Measurements from ENCODE around the gene BANF1. TPM values are rescaled to one million over a fixed set of nuclear protein-coding genes. Genes with fewer than 3 reads are reported as not detected.

Gene BANF1
- total and polyA plus RNA-seq, 7 experiments from 2014 or later, result 54.5 to 234 (median 107) TPM

- H3K27ac Mint-ChIP-seq, result peak overlapping the region in 1 of 9 donors; percentile 78
Observed at GRCh38 chr11:66047541-66048365, 45.5 kb downstream of the BANF1 start.

GRCh38 chr11:66048547-66049323 is 46.4 kb downstream of the BANF1 start, which contains the start of gene GAL3ST3:
GAL3ST3 (minus strand) TSS chr11:66049161; CDS start chr11:66045415, 3,746 bp downstream.
- Histone ChIP-seq H3K27ac (ENCODE audit: low read depth, low read length) (no peak within 1 kb of the TSS), H3K36me3 (ENCODE audit: control insufficient read depth in 2 of 3, insufficient read depth in 3 of 3, low read length in 3 of 3) (peaks cover 0 to 11% (median 0%) of the 10 kb centered on the region in 3 experiments), H3K4me3 (ENCODE audit: low read length) (no peak within 1 kb of the TSS), H3K4me1 (ENCODE audit: control insufficient read depth in 2 of 2, insufficient read depth in 2 of 2, low read length in 2 of 2) (peaks cover 14 to 23% of the 10 kb centered on the region in 2 donors), H3K9me3 (ENCODE audit: control insufficient read depth in 2 of 3, low read length in 3 of 3) (no peaks in the 10 kb centered on the region), H3K27me3 (ENCODE audit: control insufficient read depth in 2 of 2, insufficient read depth in 2 of 2, low read length in 2 of 2) (no peaks in the 10 kb centered on the region)
- no peak for ATAC-seq
- CTCF ChIA-PET, result interaction anchor here (0.5 to 0.7 kb wide), 2 partner anchors 54 to 86 kb away, joined by 3 read pairs; no protein-coding TSS in a partner anchor
- Mint-ChIP-seq H3K27ac (peak within 1 kb of the TSS in 4 of 9 donors; percentile 14 to 78 (median 38)), H3K4me1 (peaks cover 25 to 50% (median 39%) of the 10 kb centered on the region in 7 donors), H3K9me3 (peaks cover 0 to 2% (median 0%) of the 10 kb centered on the region in 11 donors), H3K4me3 (peak within 1 kb of the TSS in 9 of 10 donors; percentile 21 to 74 (median 42)), H3K36me3 (peaks cover 0 to 10% (median 4%) of the 10 kb centered on the region in 5 donors), H3K27me3 (peaks cover 0 to 13% (median 0%) of the 10 kb centered on the region in 5 donors)
- intact Hi-C loops (cut with micrococcal nuclease), result no loop called here
- POLR2A ChIA-PET, result interaction anchor here (1.7 kb wide), 1 partner anchor 85 kb away, joined by 4 read pairs; no protein-coding TSS in a partner anchor
- no peak for DNase-seq

More at GRCh38 chr11:66047541-66048365, 45.5 kb downstream of the BANF1 start:
- H3K27me3 ChIP-seq (ENCODE audit: control insufficient read depth in 2 of 2, insufficient read depth in 2 of 2, low read length in 2 of 2), result no peaks in the 10 kb centered on the region
- no peak overlapping the region for H3K27ac ChIP-seq (ENCODE audit: low read depth, low read length)
- Mint-ChIP-seq H3K27me3 (peaks cover 0 to 13% (median 0%) of the 10 kb centered on the region in 5 donors), H3K4me3 (peak overlapping the region in 2 of 10 donors; percentile 23 to 25), H3K9me3 (no peaks in the 10 kb centered on the region), H3K36me3 (peaks cover 0 to 5% (median 4%) of the 10 kb centered on the region in 5 donors), H3K4me1 (peaks cover 20 to 41% (median 32%) of the 10 kb centered on the region in 7 donors)
- H3K9me3 ChIP-seq (ENCODE audit: control insufficient read depth in 2 of 3, low read length in 3 of 3), result no peaks in the 10 kb centered on the region
- intact Hi-C loops (cut with micrococcal nuclease), result no loop called here
- DNase-seq, result no peak
- peaks cover 0 to 6% (median 0%) of the 10 kb centered on the region in 3 experiments for H3K36me3 ChIP-seq (ENCODE audit: control insufficient read depth in 2 of 3, insufficient read depth in 3 of 3, low read length in 3 of 3)
- CTCF ChIA-PET, result interaction anchor here (0.5 to 4.2 kb wide), 4 partner anchors 25 to 87 kb away, joined by 3 to 30 read pairs (median 3); no protein-coding TSS in a partner anchor
- no peak overlapping the region for H3K4me3 ChIP-seq (ENCODE audit: low read length)
- POLR2A ChIA-PET, result interaction anchor here (1.7 kb wide), 1 partner anchor 86 kb away, joined by 4 read pairs; no protein-coding TSS in a partner anchor
- no peak for ATAC-seq
- peaks cover 6 to 15% of the 10 kb centered on the region in 2 donors for H3K4me1 ChIP-seq (ENCODE audit: control insufficient read depth in 2 of 2, insufficient read depth in 2 of 2, low read length in 2 of 2)

GRCh38 chr11:66050581-66051231 is 48.4 kb downstream of the BANF1 start:
- H3K27me3 ChIP-seq (ENCODE audit: control insufficient read depth in 2 of 2, insufficient read depth in 2 of 2, low read length in 2 of 2), result no peaks in the 10 kb centered on the region
- intact Hi-C loops (cut with micrococcal nuclease), result loop anchor here (1.0 to 10.0 kb wide), 5 partner anchors 146 to 398 kb away; partner anchors contain the start of genes FIBP (in 1 of the 2), FOSL1 (in 1 of the 2), RAB1B (in 1 of the 2) and YIF1A (in 1 of the 2)
- ATAC-seq (no peak), DNase-seq (no peak)
- Mint-ChIP-seq H3K27me3 (peaks cover 0 to 13% (median 0%) of the 10 kb centered on the region in 5 donors), H3K27ac (peak overlapping the region; percentile 64 to 99 (median 96)), H3K36me3 (peaks cover 0 to 20% (median 11%) of the 10 kb centered on the region in 5 donors), H3K4me1 (peaks cover 17 to 46% (median 40%) of the 10 kb centered on the region in 7 donors), H3K4me3 (peak overlapping the region; percentile 90 to 99 (median 96)), H3K9me3 (peaks cover 0 to 2% (median 0%) of the 10 kb centered on the region in 11 donors)
- H3K4me3 ChIP-seq (ENCODE audit: low read length), result no peak overlapping the region
- CTCF ChIA-PET, result interaction anchor here (0.6 kb wide), 1 partner anchor 1021 kb away, joined by 6 read pairs; no protein-coding TSS in a partner anchor
- POLR2A ChIA-PET, result interaction anchor here (1.2 to 3.8 kb wide), 6 partner anchors 19 to 916 kb away, joined by 3 to 37 read pairs (median 7); partner anchors contain the start of genes BANF1, CFL1, EIF1AD and PACS1
- H3K4me1 ChIP-seq (ENCODE audit: control insufficient read depth in 2 of 2, insufficient read depth in 2 of 2, low read length in 2 of 2), result peaks cover 14 to 18% of the 10 kb centered on the region in 2 donors
- peaks cover 7 to 26% (median 10%) of the 10 kb centered on the region in 3 experiments for H3K36me3 ChIP-seq (ENCODE audit: control insufficient read depth in 2 of 3, insufficient read depth in 3 of 3, low read length in 3 of 3)
- H3K9me3 ChIP-seq (ENCODE audit: control insufficient read depth in 2 of 3, low read length in 3 of 3), result no peaks in the 10 kb centered on the region
- peak overlapping the region; percentile 93 for H3K27ac ChIP-seq (ENCODE audit: low read depth, low read length)

GRCh38 chr11:66051371-66051765 is 49.1 kb downstream of the BANF1 start:
- peaks cover 0 to 13% (median 0%) of the 10 kb centered on the region in 5 donors for H3K27me3 Mint-ChIP-seq
- POLR2A ChIA-PET, result interaction anchor here (0.9 to 3.8 kb wide), 9 partner anchors 18 to 916 kb away, joined by 3 to 37 read pairs (median 6); partner anchors contain the start of genes BANF1, CFL1, EIF1AD and PACS1
- peak overlapping the region; percentile 90 to 99 (median 96) for H3K4me3 Mint-ChIP-seq
- H3K4me1 Mint-ChIP-seq, result peaks cover 17 to 44% (median 38%) of the 10 kb centered on the region in 7 donors
- H3K9me3 ChIP-seq (ENCODE audit: control insufficient read depth in 2 of 3, low read length in 3 of 3), result no peaks in the 10 kb centered on the region
- H3K27me3 ChIP-seq (ENCODE audit: control insufficient read depth in 2 of 2, insufficient read depth in 2 of 2, low read length in 2 of 2), result no peaks in the 10 kb centered on the region
- peak overlapping the region; percentile 64 to 99 (median 96) for H3K27ac Mint-ChIP-seq
- peaks cover 0 to 2% (median 0%) of the 10 kb centered on the region in 11 donors for H3K9me3 Mint-ChIP-seq
- H3K36me3 ChIP-seq (ENCODE audit: control insufficient read depth in 2 of 3, insufficient read depth in 3 of 3, low read length in 3 of 3), result peaks cover 8 to 33% (median 14%) of the 10 kb centered on the region in 3 experiments
- ATAC-seq (no peak), DNase-seq (no peak)
- intact Hi-C loops (cut with micrococcal nuclease), result loop anchor here (1.0 to 10.0 kb wide), 5 partner anchors 147 to 399 kb away; partner anchors contain the start of genes FIBP (in 1 of the 2), FOSL1 (in 1 of the 2), RAB1B (in 1 of the 2) and YIF1A (in 1 of the 2)
- H3K4me3 ChIP-seq (ENCODE audit: low read length), result peak overlapping the region; percentile 88
- peaks cover 14 to 18% of the 10 kb centered on the region in 2 donors for H3K4me1 ChIP-seq (ENCODE audit: control insufficient read depth in 2 of 2, insufficient read depth in 2 of 2, low read length in 2 of 2)
- H3K27ac ChIP-seq (ENCODE audit: low read depth, low read length), result peak overlapping the region; percentile 93
- peaks cover 0 to 24% (median 11%) of the 10 kb centered on the region in 5 donors for H3K36me3 Mint-ChIP-seq
- CTCF ChIA-PET, result interaction anchor here (5.7 kb wide), 1 partner anchor 17 kb away, joined by 36 read pairs; no protein-coding TSS in a partner anchor
